B cell (primary cell): ENCODE data around the gene UBAP1L. TPM values are rescaled to one million over a fixed set of nuclear protein-coding genes. Genes with fewer than 3 reads are reported as not detected.

Experiments used
- ATAC-seq: fragments of 200-7000 bp; cut with Tn5 transposase; one replicate; pipeline ENCODE4 v1.10.0; 2021; ENCODE audit warnings: low read depth, mild to moderate bottlenecking, moderate number of reproducible peaks, moderate library complexity
- CTCF ChIA-PET: fragments of 350-600 bp; sonication (Branson Sonifier 250); formaldehyde crosslinking; loops from one replicate; lab custom pipeline; 2021; ENCODE audit warnings: antibody characterized with exemption, inconsistent platforms; lab: Charles Lee
- POLR2A ChIA-PET: fragments of 350-600 bp; sonication (Branson Sonifier 250); formaldehyde crosslinking; loops from one replicate; lab custom pipeline; 2021; ENCODE audit warnings: antibody characterized with exemption; lab: Charles Lee
- DNase-seq: peaks from one replicate; pipeline ENCODE4 v3.0.0; 2013
- H2AFZ ChIP-seq: 2 replicates; pipeline ENCODE4 v1.6.1; 2012; ENCODE audit warnings: mild to moderate bottlenecking, low read depth, low read length; ENCODE audit not compliant: insufficient read depth, poor library complexity, severe bottlenecking
- H3K27ac ChIP-seq, 2 donors: 1 replicate in 1 of 2; 2 replicates in 1 of 2; pipeline ENCODE4 v1.5.1; 2012 to 2013; ENCODE audit warnings: low read length in 2 of 2, mild to moderate bottlenecking in 2 of 2, moderate library complexity in 1 of 2
- H3K27me3 ChIP-seq, 4 experiments: fragments of 200-600 bp in 1 of 4; sonication (generic) in 1 of 4; replicated peaks in 1 of 4; 1 replicate in 2 of 4; 2 replicates in 2 of 4; pipeline versions ENCODE4 v1.6.1 to v1.7.0; 2013 to 2016; ENCODE audit warnings: low read length in 3 of 4, mild to moderate bottlenecking in 2 of 4, mixed read lengths in 1 of 4, moderate library complexity in 1 of 4; ENCODE audit not compliant: insufficient read depth in 4 of 4, control insufficient read depth in 3 of 4; ENCODE audit errors: control extremely low read depth in 1 of 4
- H3K36me3 ChIP-seq, 2 experiments: replicated peaks in 1 of 2; 1 replicate in 1 of 2; 2 replicates in 1 of 2; pipeline versions ENCODE4 v1.6.1 to v1.7.1; 2013; ENCODE audit warnings: low read length in 1 of 2; ENCODE audit not compliant: insufficient read depth in 2 of 2, control insufficient read depth in 1 of 2; ENCODE audit errors: control extremely low read depth in 1 of 2, extremely low read depth in 1 of 2
- H3K4me1 ChIP-seq, 2 donors: fragments of 200-600 bp in 1 of 2; sonication (generic) in 1 of 2; 1 replicate in 1 of 2; 2 replicates in 1 of 2; pipeline versions ENCODE4 v1.5.1 to v1.6.1; 2013 to 2017; ENCODE audit warnings: low read length in 2 of 2; ENCODE audit not compliant: control insufficient read depth in 2 of 2, insufficient read depth in 2 of 2
- H3K4me2 ChIP-seq: replicated peaks from 2 replicates; pipeline ENCODE3; 2012; ENCODE audit warnings: mild to moderate bottlenecking, low read depth, low read length; ENCODE audit not compliant: poor library complexity, severe bottlenecking
- H3K4me3 ChIP-seq, 5 experiments: fragments of 200-600 bp in 1 of 5; sonication (generic) in 1 of 5; 1 replicate in 3 of 5; 2 replicates in 2 of 5; pipeline versions ENCODE4 v1.5.1 to v1.7.0; 2011 to 2016; ENCODE audit warnings: low read length in 4 of 5, mild to moderate bottlenecking in 4 of 5, low read depth in 2 of 5, control low read depth in 1 of 5, moderate library complexity in 1 of 5; ENCODE audit not compliant: insufficient read depth in 1 of 5; ENCODE audit errors: control extremely low read depth in 1 of 5, extremely low read depth in 1 of 5
- H3K79me2 ChIP-seq: fragments of 200-600 bp; sonication (generic); one replicate; pipeline ENCODE4 v1.6.0; 2016; ENCODE audit warnings: low read length; ENCODE audit not compliant: control insufficient read depth, insufficient read depth
- H3K9ac ChIP-seq: fragments of 200-600 bp; sonication (generic); 2 replicates; pipeline ENCODE4 v1.6.1; 2017; ENCODE audit warnings: mild to moderate bottlenecking, low read length, moderate library complexity
- H3K9me3 ChIP-seq, 3 donors: one replicate each; pipeline versions ENCODE4 v1.6.1 to v1.7.1; 2013; ENCODE audit warnings: low read length in 2 of 3; ENCODE audit not compliant: control insufficient read depth in 2 of 3, insufficient read depth in 1 of 3; ENCODE audit errors: control extremely low read depth in 1 of 3
- H4K20me1 ChIP-seq: 2 replicates; pipeline ENCODE4 v1.6.0; 2012; ENCODE audit warnings: mild to moderate bottlenecking, low read length; ENCODE audit not compliant: insufficient read depth, control insufficient read depth, poor library complexity, severe bottlenecking
- H3K27ac Mint-ChIP-seq: one replicate; pipeline ENCODE4 v1.8.0; 2021; ENCODE audit warnings: mixed read lengths
- H3K27me3 Mint-ChIP-seq: one replicate; pipeline ENCODE4 v1.8.0; 2021; ENCODE audit warnings: mixed read lengths
- H3K4me1 Mint-ChIP-seq: one replicate; pipeline ENCODE4 v1.8.0; 2021; ENCODE audit warnings: mixed read lengths
- H3K4me3 Mint-ChIP-seq: one replicate; pipeline ENCODE4 v1.8.0; 2021; ENCODE audit warnings: mixed read lengths
- H3K9me3 Mint-ChIP-seq: one replicate; pipeline ENCODE4 v1.8.0; 2022; ENCODE audit warnings: mixed read lengths; ENCODE audit not compliant: insufficient read depth
- CTCF ChIP-seq: fragments of 200-600 bp; IDR thresholded peaks from one replicate; pipeline ENCODE4 v1.8.0; 2022; ENCODE audit warnings: antibody characterized with exemption, mild to moderate bottlenecking
- EZH2 ChIP-seq: IDR thresholded peaks from 2 replicates; pipeline ENCODE4 v1.6.1; 2012; ENCODE audit warnings: borderline replicate concordance, low read depth, mild to moderate bottlenecking, moderate library complexity, low read length; ENCODE audit not compliant: insufficient read depth, poor library complexity, severe bottlenecking
- WGBS: methylation state at CpG from one replicate; pipeline ENCODE4 v1.1.5; 2013; ENCODE audit warnings: missing lambda C conversion rate; ENCODE audit not compliant: insufficient coverage; 5-methylcytosine and 5-hydroxymethylcytosine counted together
- intact Hi-C: fragments of 100-400 bp; cut with micrococcal nuclease; formaldehyde crosslinking; loops from one replicate; pipeline ENCODE4 v1.10.0; 2022
- polyA minus RNA-seq: library from RNA; depleted of rRNA, polyadenylated mRNA; stranded (reverse); fragments of >200 nt; gene quantifications from 2 replicates; pipeline ENCODE4 v1.2.3, GENCODE V29; 2012
- polyA plus RNA-seq: library from polyadenylated mRNA; depleted of rRNA; stranded (reverse); fragments of >200 nt; gene quantifications from 2 replicates; pipeline ENCODE4 v1.2.3, GENCODE V29; 2012
- total RNA-seq, 2 donors: library from RNA; stranded (reverse); fragments of 120-200 nt in 1 of 2; gene quantifications; 1 replicate in 1 of 2; 2 replicates in 1 of 2; pipeline versions ENCODE4 v1.2.3 to v1.2.4, GENCODE V29; 2013 to 2022

The UBAP1L gene
- total RNA-seq (18.4 and 19.9 TPM in 2 replicates), polyA plus RNA-seq (8.4 and 8.5 TPM in 2 replicates), polyA minus RNA-seq (2.7 and 4.0 TPM in 2 replicates)
- total RNA-seq (2013) = 2.9 TPM

DNA sequence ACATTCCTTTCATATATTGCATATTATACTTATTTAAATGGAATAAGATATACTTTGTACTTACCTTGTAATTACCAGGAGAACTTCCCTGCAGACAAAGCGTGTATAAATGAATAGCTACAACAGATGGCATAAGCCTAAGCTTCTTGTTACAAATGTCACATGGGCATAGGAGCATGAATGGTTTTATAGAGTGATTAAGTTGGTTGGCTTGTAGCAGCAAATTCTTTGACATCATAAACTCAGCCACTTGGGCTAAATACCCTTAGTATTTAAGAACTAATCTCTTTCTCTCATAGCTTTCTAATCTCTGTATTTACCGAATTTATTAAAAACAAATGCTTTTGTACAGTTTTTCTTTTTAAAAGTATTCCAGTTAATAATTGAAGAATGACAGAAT lies at the start of gene UBAP1L:
UBAP1L (minus strand) TSS at position 115 of the 400 bp plus-strand sequence. CDS start 8,985 bp downstream, outside the sequence.
- Mint-ChIP-seq H3K4me1 (no peaks in the 10 kb centered on the region), H3K27ac (no peak within 1 kb of the TSS), H3K27me3 (no peaks in the 10 kb centered on the region), H3K4me3 (no peak within 1 kb of the TSS), H3K9me3 (no peaks in the 10 kb centered on the region)
- no peaks in the 10 kb centered on the region for H3K9me3 ChIP-seq
- no peaks in the 10 kb centered on the region for H3K27me3 ChIP-seq
- WGBS = no CpG with 5 or more reads among the region's 2 CpGs
- ChIA-PET CTCF (interaction anchor here (0.6 to 1.7 kb wide), 2 partner anchors 14 to 65 kb away, joined by 3 to 4 read pairs; no protein-coding TSS in a partner anchor), POLR2A (interaction anchor here (0.6 kb wide), 1 partner anchor 175 kb away, joined by 4 read pairs; no protein-coding TSS in a partner anchor)
- H2AFZ ChIP-seq = no peak within 1 kb of the TSS
- TF ChIP-seq EZH2 (no peak), CTCF (no peak)
- H3K4me2 ChIP-seq = no peak within 1 kb of the TSS
- no peak for ATAC-seq
- no peak within 1 kb of the TSS for H3K9ac ChIP-seq
- H3K79me2 ChIP-seq = no peaks in the 10 kb centered on the region
- H3K27ac ChIP-seq = no peak within 1 kb of the TSS
- no peak for DNase-seq
- no peaks in the 10 kb centered on the region for H4K20me1 ChIP-seq
- H3K4me1 ChIP-seq = no peaks in the 10 kb centered on the region
- no peak within 1 kb of the TSS for H3K4me3 ChIP-seq
- intact Hi-C loops = no loop called here
- H3K36me3 ChIP-seq = peaks cover 14 to 48% of the 10 kb centered on the region in 2 experiments

GRCh38 chr15:65164139-65164538 lies 49.1 kb upstream of the UBAP1L start:
- ATAC-seq (no peak), DNase-seq (no peak)
- H3K4me3 ChIP-seq = no peak overlapping the region
- no peak overlapping the region for H3K27ac ChIP-seq
- no peaks in the 10 kb centered on the region for H3K9me3 ChIP-seq
- H3K27me3 ChIP-seq = no peaks in the 10 kb centered on the region
- H4K20me1 ChIP-seq = peaks cover 23% of the 10 kb centered on the region
- no peak overlapping the region for H3K9ac ChIP-seq
- no peak overlapping the region for H3K4me3 Mint-ChIP-seq
- TF ChIP-seq EZH2 (no peak), CTCF (no peak)
- H2AFZ ChIP-seq = no peak overlapping the region
- WGBS = no CpG with 5 or more reads among the region's 1 CpG
- no peaks in the 10 kb centered on the region for H3K27me3 Mint-ChIP-seq
- no peak overlapping the region for H3K4me2 ChIP-seq
- no peak overlapping the region for H3K27ac Mint-ChIP-seq
- H3K36me3 ChIP-seq = peaks cover 9 to 44% of the 10 kb centered on the region in 2 experiments
- intact Hi-C loops = no loop called here
- ChIA-PET POLR2A (no interaction called here), CTCF (no interaction called here)
- no peaks in the 10 kb centered on the region for H3K4me1 Mint-ChIP-seq
- H3K4me1 ChIP-seq = no peaks in the 10 kb centered on the region
- H3K79me2 ChIP-seq = peaks cover 7% of the 10 kb centered on the region
- no peaks in the 10 kb centered on the region for H3K9me3 Mint-ChIP-seq
